CD4-positive, alpha-beta T cell (primary cell): ENCODE measurements around the gene FSTL4. TPM values are rescaled to one million over a fixed set of nuclear protein-coding genes. Genes with fewer than 3 reads are reported as not detected.

ENCODE experiments used
- ATAC-seq: fragments of 200-7000 bp; cut with Tn5 transposase; one replicate; pipeline ENCODE4 v1.10.0; 2022; ENCODE audit warnings: mild to moderate bottlenecking; ENCODE audit not compliant: poor library complexity
- CTCF ChIA-PET: fragments of 350-600 bp; sonication (Branson Sonifier 250); formaldehyde crosslinking; loops from one replicate; lab custom pipeline; 2021; ENCODE audit warnings: antibody characterized with exemption, inconsistent platforms; lab: Charles Lee
- POLR2A ChIA-PET: fragments of 350-600 bp; sonication (Branson Sonifier 250); formaldehyde crosslinking; loops from one replicate; lab custom pipeline; 2021; ENCODE audit warnings: antibody characterized with exemption, inconsistent platforms; lab: Charles Lee
- DNase-seq, 14 experiments: peaks; one replicate each; pipeline ENCODE4 v3.0.0-alpha.2; 2013 to 2020; ENCODE audit warnings: mixed read lengths in 2 of 14
- H3K27ac ChIP-seq, 2 donors: one replicate each; pipeline versions ENCODE4 v1.5.1 to v1.7.0; 2013; ENCODE audit warnings: low read length in 2 of 2, low read depth in 1 of 2, mild to moderate bottlenecking in 1 of 2
- H3K27me3 ChIP-seq, 2 experiments: 1 replicate in 1 of 2; 2 replicates in 1 of 2; pipeline versions ENCODE4 v1.6.1 to v1.7.0; 2013; ENCODE audit warnings: low read length in 2 of 2, control low read depth in 1 of 2, mild to moderate bottlenecking in 1 of 2, moderate library complexity in 1 of 2; ENCODE audit not compliant: insufficient read depth in 2 of 2, control insufficient read depth in 1 of 2
- H3K36me3 ChIP-seq: one replicate; pipeline ENCODE4 v1.6.1; 2013; ENCODE audit warnings: low read length, control low read depth; ENCODE audit not compliant: insufficient read depth
- H3K4me1 ChIP-seq: one replicate; pipeline ENCODE4 v1.6.1; 2013; ENCODE audit warnings: low read length, control low read depth; ENCODE audit not compliant: insufficient read depth
- H3K4me3 ChIP-seq: one replicate; pipeline ENCODE4 v1.5.1; 2013; ENCODE audit warnings: mild to moderate bottlenecking, low read length, moderate library complexity
- H3K9me3 ChIP-seq, 2 experiments: 1 replicate in 1 of 2; 2 replicates in 1 of 2; pipeline versions ENCODE4 v1.6.1 to v1.7.0; 2013; ENCODE audit warnings: low read length in 2 of 2, mild to moderate bottlenecking in 2 of 2, control low read depth in 1 of 2, moderate library complexity in 1 of 2; ENCODE audit not compliant: control insufficient read depth in 1 of 2, insufficient read depth in 1 of 2
- H3K27ac Mint-ChIP-seq: one replicate; pipeline ENCODE4 v1.8.0; 2020; ENCODE audit warnings: mixed read lengths
- H3K27me3 Mint-ChIP-seq: one replicate; pipeline ENCODE4 v1.8.0; 2021; ENCODE audit warnings: mixed read lengths
- H3K36me3 Mint-ChIP-seq: one replicate; pipeline ENCODE4 v1.8.0; 2021; ENCODE audit warnings: low read depth, mixed read lengths
- H3K4me1 Mint-ChIP-seq: one replicate; pipeline ENCODE4 v1.8.0; 2021; ENCODE audit warnings: low read depth, mixed read lengths
- H3K4me3 Mint-ChIP-seq: one replicate; pipeline ENCODE4 v1.8.0; 2020; ENCODE audit warnings: mild to moderate bottlenecking, mixed read lengths
- H3K9me3 Mint-ChIP-seq: one replicate; pipeline ENCODE4 v1.8.0; 2020; ENCODE audit warnings: mixed read lengths
- CTCF ChIP-seq: fragments of 200-600 bp; IDR thresholded peaks from one replicate; pipeline ENCODE4 v1.8.0; 2022; ENCODE audit warnings: antibody characterized with exemption, mild to moderate bottlenecking
- intact Hi-C, 2 experiments: fragments of 100-400 bp; cut with DNase I in 1 of 2; cut with micrococcal nuclease in 1 of 2; formaldehyde crosslinking; loops; one replicate each; pipeline versions ENCODE4 v1.15.1 to v1.9.0; 2023 to 2025; cut with DNase I, micrococcal nuclease
- total RNA-seq, 174 experiments: library from RNA in 2 of 174; stranded (reverse) in 2 of 174; gene quantifications; one replicate each; pipeline ENCODE4 v1.2.3 and lab custom pipeline; 2021 to 2026

The FSTL4 gene
- total RNA-seq, 2 experiments from 2014 or later: not detected

DNA sequence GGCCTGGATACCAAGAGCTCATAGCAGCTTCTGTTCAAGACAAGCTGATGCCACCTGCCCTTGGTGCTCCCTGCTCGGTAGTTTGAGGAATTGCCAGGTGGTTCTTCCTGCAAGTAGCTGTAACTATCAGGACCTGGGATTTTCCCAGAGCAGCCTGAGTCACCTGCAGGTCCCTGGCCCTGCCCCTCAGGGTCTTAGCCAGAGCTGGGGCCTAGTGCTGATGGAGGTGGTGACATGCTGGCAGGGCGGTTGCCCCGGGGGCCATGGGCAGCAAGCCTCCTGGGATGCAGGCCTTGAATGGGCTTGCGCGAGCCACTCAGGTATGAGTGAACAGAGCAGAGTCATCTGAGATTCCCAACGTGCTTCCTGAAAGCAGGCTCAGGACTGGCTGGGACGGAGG is 298.3 kb downstream of the FSTL4 start:
- Mint-ChIP-seq H3K27me3 (no peaks in the 10 kb centered on the region), H3K36me3 (no peaks in the 10 kb centered on the region), H3K9me3 (no peaks in the 10 kb centered on the region), H3K4me1 (no peaks in the 10 kb centered on the region), H3K4me3 (no peak overlapping the region), H3K27ac (no peak overlapping the region)
- H3K4me1 ChIP-seq: no peaks in the 10 kb centered on the region
- TF ChIP-seq CTCF: no peak
- no peaks in the 10 kb centered on the region for H3K27me3 ChIP-seq
- POLR2A ChIA-PET: no interaction called here
- ATAC-seq (no peak), DNase-seq (no peak)
- H3K9me3 ChIP-seq: no peaks in the 10 kb centered on the region
- H3K36me3 ChIP-seq: no peaks in the 10 kb centered on the region
- no peak overlapping the region for H3K4me3 ChIP-seq
- intact Hi-C loops: no loop called here
- no peak overlapping the region for H3K27ac ChIP-seq
- CTCF ChIA-PET: no interaction called here

- ATAC-seq: no peak
- Histone ChIP-seq H3K9me3 (no peaks in the 10 kb centered on the region), H3K4me3 (no peak overlapping the region), H3K27ac (no peak overlapping the region), H3K4me1 (no peaks in the 10 kb centered on the region), H3K36me3 (no peaks in the 10 kb centered on the region), H3K27me3 (no peaks in the 10 kb centered on the region)
- POLR2A ChIA-PET: no interaction called here
- Mint-ChIP-seq H3K4me3 (no peak overlapping the region), H3K4me1 (no peaks in the 10 kb centered on the region), H3K9me3 (no peaks in the 10 kb centered on the region), H3K27me3 (no peaks in the 10 kb centered on the region), H3K36me3 (no peaks in the 10 kb centered on the region), H3K27ac (no peak overlapping the region)
- TF ChIP-seq CTCF: no peak
- CTCF ChIA-PET: no interaction called here
- intact Hi-C loops: no loop called here
- no peak for DNase-seq
Observed at GRCh38 chr5:133311176-133311575, 301.2 kb downstream of the FSTL4 start.

GRCh38 chr5:133309984-133310621 is 302.2 kb downstream of the FSTL4 start:
- ATAC-seq (no peak), DNase-seq (no peak)
- Histone ChIP-seq H3K4me3 (no peak overlapping the region), H3K27ac (no peak overlapping the region), H3K27me3 (no peaks in the 10 kb centered on the region), H3K36me3 (no peaks in the 10 kb centered on the region), H3K4me1 (no peaks in the 10 kb centered on the region), H3K9me3 (no peaks in the 10 kb centered on the region)
- Mint-ChIP-seq H3K4me3 (no peak overlapping the region), H3K9me3 (no peaks in the 10 kb centered on the region), H3K27ac (no peak overlapping the region), H3K36me3 (no peaks in the 10 kb centered on the region), H3K27me3 (no peaks in the 10 kb centered on the region), H3K4me1 (no peaks in the 10 kb centered on the region)
- ChIA-PET CTCF (no interaction called here), POLR2A (no interaction called here)
- intact Hi-C loops: no loop called here
- TF ChIP-seq CTCF: no peak
